NCI-H146 treated with DMSO at 0.1 percent for 48 hours (cell line): Measurements from ENCODE around the gene ABCC2.
"Not testable (repeated sequence)": the region's sequence is repeated elsewhere in the genome, so short reads cannot be mapped to it uniquely, and the experiment has no call there.

Source experiments
- DNase-seq: peaks from one replicate; lab custom pipeline; 2025; ENCODE audit not compliant: unreplicated experiment; lab: John Stamatoyannopoulos, UW

ABCC2 gene

DNA sequence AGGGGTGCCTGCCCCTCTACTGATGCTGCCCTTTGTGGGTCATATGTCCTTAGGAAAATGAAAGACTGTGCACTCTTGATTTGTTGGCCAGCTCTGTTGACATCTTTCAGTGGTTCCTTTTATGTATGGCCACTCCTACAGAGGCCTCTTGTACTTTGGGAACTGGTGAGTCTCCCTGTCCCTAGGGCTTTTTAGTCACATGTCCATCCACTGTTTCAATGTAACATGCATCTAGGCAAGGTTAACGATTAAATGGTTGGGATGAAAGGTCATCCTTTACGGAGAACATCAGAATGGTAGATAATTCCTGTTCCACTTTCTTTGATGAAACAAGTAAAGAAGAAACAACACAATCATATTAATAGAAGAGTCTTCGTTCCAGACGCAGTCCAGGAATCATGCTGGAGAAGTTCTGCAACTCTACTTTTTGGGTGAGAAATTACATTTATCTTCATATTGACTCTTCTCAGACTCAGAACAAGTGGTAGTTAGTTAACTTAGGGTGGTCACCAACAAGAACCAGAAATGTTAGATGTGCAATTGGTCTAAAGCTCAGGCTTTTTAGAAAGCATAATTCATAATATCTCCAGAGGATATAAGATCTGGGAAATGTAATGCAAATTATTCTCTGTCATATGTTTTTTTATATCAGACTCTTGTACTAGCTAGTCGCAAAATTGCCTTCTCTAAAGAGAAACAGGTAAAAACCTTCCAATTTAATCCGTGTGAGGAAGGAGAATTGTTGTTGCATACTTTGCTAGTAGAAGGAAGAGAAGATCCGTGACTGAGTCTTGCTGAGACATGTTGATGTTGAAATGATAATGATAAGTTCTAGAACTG, at the start of gene ABCC2:
ABCC2 (plus strand) TSS at position 194 of the 840 bp plus-strand sequence; CDS start at position 399, 205 bp downstream.
- DNase-seq: no peak

DNA sequence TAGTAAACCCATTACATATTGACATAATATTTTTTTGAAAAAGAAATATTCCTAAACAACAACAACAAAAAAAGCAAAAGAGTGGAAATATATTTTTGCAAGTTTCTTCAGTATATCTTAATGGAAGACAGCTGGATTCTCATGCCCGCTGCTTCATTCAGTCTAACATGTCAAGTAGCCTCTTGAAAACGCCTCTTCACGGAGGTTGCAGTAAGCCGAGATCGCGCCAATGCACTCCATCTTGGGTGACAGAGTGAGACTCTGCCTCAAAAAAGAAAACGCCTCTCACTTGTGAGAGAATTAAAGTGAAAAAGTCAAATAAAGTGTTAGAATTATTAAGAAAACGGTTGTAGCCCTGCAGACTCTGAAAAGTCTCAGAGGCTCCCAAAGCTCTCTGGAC, 49.1 kb upstream of the ABCC2 start:
- DNase-seq: no peak

DNA sequence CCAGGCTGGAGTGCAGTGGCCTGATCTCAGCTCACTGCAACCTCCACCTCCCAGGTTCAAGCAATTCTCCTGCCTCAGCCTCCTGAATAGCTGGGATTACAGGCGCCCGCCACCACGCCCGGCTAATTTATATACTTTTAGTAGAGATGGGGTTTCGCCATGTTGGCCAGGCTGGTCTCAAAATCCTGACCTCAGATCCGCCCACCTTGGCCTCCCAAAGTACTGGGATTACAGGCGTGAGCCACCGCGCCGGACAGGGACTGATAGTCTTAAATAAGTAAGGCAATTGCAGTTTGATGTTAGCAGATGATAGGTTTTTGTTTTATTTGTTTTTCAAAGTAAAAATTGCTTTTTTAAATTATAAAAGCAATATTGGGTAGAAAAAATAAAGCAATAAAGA, 48.3 kb upstream of the ABCC2 start:
- not testable (repeated sequence) for DNase-seq

DNA sequence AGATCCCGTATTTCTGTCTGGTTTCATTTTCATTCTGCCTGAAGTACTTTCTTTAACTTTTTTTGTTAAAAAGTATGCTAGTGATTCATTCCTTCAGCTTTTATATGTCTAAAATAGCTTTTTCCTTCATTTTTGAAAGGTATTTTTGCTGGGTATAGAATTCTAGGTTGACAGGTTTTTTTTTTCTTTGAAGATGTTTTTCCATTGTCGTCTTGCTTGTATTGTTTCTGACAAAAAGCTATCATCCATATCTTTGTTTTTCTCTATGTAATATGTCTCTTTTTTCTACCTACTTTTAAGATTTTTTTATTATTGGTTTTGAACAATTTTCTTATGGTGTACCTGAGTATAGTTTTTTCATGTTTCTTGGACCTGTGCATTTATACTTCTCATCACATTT, 42.2 kb upstream of the ABCC2 start:
- no peak for DNase-seq

DNA sequence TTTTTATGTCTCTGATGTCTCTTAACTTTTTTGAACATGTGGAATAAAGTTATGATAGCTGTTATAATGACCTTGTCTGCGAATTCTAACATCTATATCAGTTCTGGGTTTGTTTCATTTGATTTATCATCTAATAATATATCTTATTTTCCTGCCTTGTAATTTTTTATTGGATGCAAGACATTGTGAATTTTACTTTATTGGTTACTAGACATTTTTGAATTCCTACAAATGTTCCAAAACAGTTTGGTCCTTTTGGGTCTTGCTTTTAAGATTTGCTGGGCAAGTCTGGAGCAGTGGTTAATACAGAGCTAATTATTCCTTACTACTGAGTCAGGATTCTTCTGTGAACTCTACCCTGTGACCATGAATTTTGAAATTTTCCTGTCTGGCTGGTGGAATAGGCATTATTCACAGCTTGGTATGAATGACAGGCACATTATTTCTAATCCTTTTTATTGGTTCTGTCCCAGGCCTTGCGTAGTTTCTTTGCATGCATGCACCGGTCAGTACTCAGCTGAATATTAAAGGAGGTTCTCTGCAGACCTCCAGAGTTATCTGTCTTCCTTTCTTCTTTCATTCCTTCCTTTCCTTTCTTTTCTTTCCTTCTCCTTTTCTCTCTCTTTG, 41.4 kb upstream of the ABCC2 start:
- no peak for DNase-seq

DNA sequence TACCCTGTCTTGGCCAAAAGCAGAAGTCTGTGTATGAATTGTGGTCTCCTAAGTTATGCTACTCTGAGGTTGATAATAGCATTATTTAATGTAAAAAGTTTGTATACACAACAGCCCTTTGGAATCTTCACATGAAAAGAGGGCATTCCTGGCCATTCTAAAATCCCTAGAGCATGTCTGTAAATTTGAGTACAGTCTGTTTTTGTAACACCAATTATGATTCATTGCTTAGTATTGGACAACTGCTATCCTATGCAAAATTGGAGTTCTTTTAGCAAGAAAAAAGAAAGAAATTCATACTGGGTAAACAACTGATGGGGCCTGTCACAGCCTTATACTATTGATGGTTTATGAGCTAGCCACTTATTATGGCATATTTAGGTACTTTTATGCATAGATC, 40.2 kb upstream of the ABCC2 start:
- no peak for DNase-seq

DNA sequence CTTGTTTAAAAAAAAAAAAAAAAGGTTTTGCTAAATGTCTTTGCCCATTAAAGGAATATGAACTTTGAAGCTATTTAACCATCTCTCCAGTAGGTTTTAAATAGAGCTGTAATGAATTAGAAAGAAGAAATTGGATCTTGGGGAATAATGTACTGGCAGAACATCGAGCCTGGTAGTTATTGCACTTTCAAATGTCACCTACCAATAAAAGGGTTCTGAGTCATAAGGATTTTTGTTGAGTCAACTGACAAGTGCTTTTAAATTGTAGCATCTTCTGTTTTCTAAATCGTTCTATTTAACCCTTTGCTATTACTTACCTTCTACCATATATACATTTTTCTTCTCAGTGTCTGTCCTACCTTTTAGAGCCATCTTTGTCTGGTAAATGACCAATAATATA, 39.7 kb upstream of the ABCC2 start:
- no peak for DNase-seq

DNA sequence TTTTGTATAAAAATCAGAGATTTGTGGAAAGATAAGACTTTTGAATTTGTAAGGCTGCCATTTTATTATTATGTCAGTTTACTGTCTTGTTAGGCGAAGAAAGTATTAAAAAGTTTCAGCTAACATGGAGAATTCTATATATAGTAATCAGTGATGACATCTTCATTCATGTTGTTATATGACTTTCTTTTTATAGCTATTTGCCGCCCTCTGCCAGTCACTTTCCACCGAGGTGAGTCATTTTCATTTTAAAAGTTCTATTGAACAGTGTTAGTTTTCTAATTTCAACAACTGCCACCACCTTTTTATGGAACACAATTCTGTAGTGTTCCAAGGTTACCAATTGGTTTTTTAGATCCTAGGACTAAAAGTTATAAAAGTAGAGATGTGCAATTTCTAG, 38.6 kb upstream of the ABCC2 start:
- DNase-seq: no peak

DNA sequence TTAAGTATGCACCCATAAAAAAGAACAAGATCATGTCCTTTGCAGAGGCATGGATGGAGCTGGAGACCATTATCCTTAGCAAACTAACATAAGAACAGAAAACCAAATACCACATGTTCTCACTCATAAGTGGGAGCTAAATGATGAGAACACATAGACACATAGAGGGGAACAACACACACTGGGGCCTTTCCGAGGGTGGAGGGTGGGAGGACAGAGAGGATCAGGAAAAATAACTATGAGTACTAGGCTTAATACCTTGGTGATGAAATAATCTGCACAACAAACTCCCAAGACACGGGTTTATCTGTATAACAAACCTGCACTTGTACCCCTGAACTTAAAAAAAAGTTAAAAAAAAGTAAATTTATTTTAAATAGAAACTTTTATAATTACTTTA, 36.3 kb upstream of the ABCC2 start:
- DNase-seq: not testable (repeated sequence)

DNA sequence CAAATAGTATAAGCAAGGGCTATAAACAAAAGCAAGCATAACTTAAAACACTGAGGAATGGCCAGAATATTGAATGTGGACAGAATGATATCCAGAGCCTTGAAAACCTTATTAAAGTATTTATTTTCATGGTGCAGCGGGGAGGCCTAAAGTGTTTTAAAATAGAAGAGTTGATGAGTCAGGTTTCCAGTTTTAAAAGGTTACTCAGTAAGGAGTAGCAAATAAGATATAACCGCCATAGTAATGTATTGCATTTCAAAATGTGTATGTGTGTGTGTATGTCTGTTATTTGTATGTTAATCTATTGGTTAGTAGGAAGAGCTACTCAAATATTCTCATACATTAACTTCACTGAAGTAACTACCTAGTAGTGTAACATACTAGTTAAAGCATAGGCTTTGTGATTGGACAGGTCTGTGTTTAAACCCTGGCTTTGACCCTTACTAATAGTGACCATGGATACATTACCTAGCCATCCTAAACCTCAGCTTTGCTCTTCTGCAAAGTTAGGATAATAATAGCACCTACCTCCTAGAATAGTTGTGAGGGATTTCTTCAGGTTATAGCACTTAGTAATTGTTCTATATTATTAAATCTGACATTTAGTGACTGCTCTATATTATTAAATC, 33.5 kb upstream of the ABCC2 start:
- no peak for DNase-seq

DNA sequence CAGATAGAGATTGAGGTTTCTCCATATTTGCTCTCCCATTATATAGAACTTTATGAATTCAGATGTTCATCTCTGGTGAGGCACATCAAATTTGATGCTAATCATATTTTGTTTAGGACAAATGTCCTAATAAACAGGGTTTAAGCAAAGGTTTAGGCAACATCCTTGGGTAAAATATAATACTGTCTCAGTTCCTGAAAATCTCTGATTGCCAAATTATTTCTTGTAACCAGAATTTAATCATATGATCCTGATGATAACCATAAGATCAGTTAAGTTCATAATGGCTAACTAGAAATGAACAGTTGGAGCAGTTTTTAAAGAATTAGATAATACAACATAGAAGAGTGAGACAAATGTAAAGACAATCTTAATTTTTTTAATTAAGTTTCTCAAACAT, 31.8 kb upstream of the ABCC2 start:
- no peak for DNase-seq

DNA sequence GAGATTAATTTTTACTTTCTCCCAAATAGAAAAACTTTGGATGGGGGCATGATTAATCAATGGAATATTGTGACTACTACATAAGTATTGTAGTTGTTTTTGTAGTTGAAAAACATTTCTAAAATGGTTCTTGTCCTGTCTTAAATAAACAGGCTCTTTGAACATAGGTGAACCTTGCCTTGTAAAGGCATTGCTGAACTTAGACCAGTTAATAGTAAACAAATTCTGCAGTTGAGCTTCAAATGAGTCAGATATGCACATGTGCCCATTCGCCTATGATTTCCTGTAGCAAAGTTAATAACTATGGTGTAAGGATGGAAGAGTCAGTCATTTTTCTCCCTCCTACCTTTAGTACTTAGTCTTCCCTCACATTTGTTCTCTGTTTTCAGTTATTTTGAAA, 27.8 kb upstream of the ABCC2 start:
- DNase-seq: no peak

DNA sequence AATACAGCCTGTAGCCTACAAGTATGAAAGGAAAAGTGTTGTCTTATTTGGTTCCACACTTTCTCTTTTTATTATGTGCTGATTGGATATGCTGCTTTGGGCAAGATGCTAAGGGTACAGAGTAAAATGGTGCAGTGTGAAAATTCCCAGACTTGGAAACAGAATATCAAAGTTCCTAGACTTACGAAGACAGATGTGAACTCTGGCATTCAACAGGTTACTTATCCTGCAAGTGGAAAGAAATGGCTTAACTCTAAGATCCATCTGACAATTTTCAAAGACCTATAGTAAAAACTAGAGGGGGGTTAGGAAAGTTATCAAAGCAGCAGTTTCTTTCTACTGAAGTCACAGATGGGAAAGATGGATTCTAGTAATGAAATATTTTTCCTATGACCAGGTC, 26.3 kb upstream of the ABCC2 start:
- no peak for DNase-seq

DNA sequence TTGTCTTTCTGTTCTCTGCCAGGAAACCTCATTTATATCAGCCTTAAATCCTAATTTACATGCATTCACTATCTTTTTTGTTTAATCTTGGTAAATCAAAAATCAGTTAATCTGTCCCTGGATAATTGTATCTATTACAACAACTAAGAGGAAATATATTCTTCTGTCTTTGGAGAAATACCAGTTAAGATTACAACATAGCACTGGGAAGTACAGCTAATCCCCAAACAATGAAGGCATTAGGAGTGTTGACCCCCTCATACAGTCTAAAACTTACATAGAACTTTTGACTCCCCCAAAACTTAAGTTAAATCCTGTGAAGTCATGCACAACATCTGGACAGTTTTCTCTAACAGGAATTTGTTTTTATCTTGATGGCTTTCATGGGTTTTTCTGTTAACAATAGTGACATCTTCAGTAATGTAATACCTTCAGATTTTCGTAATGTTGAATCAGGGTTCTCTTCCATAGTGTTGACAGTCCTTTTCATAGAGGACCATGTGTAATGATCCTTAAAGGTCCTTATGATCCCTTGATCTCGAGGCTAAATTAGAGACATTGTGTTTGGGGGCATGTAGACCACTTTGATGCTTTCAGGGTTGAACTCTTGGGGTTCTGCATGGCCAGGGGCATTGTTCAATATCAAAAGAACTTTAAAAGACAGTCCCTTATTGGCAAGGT, 24.1 kb upstream of the ABCC2 start:
- no peak for DNase-seq

DNA sequence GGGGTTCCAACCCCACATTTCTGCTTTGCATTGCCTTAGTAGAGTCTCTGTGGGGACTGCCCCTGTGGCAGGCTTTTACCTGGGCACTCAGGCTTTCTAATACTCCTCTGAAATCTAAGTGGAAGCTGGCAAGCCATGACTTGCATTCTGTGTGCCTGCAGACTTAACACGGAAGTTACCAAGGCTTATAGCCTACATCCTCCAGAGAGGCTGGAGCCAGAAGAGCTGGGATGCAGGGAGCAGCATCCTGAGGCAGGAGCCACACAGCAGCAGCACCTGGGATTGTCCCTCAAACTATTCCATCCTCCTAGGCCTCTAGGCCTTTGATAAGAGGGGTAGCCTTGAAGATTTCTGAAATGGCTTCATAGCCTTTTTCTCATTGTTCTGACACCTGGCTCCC, 22.1 kb upstream of the ABCC2 start:
- DNase-seq: no peak

DNA sequence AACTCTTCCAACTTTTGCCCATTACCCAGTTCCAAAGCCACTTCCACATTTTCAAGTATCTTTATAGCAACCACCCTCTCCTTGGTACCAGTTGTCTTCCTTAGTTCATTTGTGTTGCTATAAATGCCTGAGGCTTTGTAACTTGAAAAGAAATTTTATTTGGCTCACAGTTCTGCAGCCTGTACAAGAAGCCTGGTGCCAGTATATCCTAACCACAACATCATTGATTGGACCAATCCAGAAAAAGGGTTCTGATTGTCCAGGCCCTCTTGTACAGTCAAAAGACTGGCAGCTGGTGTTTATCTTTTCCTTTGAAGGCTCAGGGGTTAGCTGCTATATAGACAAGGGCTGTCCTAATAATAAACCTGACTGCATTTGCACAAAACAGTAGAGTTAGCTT, 21.1 kb upstream of the ABCC2 start:
- no peak for DNase-seq

DNA sequence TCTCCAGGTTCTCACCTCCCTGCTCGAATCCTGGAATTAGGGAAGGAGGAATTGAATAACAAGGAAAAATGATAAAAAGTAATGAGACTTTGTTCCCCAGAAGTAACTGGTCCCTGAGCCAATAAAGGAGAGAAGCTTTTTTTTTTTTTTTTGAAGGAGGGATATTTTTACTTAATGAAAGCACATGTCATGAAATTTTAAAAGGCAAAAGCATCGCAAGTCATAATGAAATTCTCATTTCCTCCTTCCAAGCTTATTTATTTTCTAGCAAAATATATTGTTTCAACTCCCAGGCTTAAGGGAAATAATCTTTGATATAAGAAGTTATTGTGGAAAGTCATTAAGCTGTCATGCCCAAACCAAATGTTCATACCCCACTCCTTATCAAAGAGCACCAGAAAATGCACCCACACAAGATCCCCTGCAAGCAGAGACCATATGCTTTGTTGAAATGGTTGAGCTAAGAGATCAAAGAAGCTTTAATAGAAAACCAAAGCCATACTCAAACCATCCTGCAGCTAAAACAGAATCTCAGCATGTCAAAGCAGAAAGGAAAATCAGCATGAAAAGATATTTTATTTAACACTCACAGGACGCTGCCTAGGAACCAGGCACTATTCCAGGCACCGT, 16.7 kb upstream of the ABCC2 start:
- no peak for DNase-seq

DNA sequence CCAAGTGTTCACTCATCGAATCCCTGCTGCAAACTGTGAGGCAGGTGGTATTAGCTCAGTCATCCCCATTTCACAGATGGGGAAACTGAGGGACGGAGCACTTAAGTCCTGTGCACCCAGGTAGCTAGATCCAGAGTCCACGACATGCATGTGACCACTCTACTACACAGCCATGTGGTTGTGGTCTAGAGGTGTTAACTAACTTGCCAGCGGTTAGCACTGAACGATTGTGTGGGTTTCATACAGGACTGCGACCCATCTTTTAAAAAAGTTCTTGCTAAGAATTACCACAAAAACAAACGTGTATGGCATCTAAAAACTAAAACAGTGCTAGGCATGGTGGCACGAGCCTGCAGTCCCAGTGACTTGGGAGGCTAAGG, 16.1 kb upstream of the ABCC2 start:
- DNase-seq: no peak

DNA sequence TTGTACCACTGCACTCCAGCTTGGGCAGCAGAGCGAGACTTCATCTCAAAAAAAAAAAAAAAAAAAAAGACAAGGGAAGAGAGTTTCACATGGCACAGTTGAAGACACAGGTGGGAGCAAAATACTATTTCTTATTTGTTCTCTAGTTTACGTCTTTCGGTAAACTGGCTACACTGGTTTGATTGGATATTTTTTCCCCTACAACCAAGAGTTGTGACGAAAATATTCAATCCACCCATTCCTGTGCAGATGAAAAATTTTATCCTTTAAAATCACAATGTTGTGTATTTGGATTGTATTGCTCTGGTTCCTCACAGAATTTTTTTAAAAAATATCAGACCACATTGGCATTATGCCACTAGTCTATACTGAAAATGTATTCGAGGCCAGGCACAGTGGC, 14.5 kb upstream of the ABCC2 start:
- no peak for DNase-seq

DNA sequence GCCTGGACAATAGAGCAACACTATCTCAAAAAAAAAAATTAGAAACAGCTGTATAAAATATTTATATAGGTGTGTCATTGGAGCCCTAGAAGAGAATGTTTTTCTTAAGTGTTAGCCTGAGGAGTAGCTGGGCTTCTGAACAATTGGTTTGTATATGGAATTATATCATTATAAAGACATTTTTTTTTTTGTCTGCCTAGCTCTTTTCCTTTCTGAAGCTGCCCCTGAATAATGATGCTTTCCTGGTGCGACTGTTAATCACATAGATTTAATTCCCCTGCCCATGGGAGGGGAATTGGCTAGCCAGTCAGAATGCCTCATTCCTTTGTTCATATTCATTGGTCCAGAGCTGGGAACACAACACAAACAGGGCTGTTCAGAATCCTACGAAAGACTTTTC, 13.9 kb upstream of the ABCC2 start:
- no peak for DNase-seq

DNA sequence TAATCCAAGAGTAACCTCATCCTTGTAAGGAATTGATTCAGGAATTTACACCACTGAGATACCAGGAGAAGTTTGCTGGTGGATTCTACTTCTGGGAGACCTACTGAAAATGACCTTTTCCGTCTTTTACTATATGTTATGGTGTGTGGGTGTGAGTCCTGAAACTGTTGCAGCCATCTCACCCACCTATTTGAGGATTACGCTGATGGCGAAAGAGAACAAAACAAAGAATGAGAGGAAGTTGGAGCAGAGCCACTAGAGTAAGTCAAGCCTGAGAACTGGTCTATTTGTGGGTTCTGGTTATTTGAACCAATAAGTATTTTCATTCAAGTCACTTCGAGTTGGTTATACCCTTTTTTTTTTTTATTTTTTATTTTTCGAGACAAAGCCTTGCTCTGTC, 12.7 kb upstream of the ABCC2 start:
- no peak for DNase-seq
